GM18519 (cell line): ENCODE data around the gene ARID3A.
"Not testable (repeated sequence)": the region's sequence is repeated elsewhere in the genome, so short reads cannot be mapped to it uniquely, and the experiment has no call there.

Source experiments
- ATAC-seq: cut with Tn5 transposase; IDR thresholded peaks from one replicate; pipeline ENCODE4 v1.9.1; 2021; ENCODE audit warnings: mild to moderate bottlenecking, moderate library complexity; ENCODE audit not compliant: unreplicated experiment, low FRiP score

ARID3A gene

GRCh38 chr19:1012334-1012733, 86.5 kb downstream of the ARID3A start:
- ATAC-seq, result no peak

- no peak for ATAC-seq
Measured at GRCh38 chr19:1013218-1013617, 87.4 kb downstream of the ARID3A start.

DNA sequence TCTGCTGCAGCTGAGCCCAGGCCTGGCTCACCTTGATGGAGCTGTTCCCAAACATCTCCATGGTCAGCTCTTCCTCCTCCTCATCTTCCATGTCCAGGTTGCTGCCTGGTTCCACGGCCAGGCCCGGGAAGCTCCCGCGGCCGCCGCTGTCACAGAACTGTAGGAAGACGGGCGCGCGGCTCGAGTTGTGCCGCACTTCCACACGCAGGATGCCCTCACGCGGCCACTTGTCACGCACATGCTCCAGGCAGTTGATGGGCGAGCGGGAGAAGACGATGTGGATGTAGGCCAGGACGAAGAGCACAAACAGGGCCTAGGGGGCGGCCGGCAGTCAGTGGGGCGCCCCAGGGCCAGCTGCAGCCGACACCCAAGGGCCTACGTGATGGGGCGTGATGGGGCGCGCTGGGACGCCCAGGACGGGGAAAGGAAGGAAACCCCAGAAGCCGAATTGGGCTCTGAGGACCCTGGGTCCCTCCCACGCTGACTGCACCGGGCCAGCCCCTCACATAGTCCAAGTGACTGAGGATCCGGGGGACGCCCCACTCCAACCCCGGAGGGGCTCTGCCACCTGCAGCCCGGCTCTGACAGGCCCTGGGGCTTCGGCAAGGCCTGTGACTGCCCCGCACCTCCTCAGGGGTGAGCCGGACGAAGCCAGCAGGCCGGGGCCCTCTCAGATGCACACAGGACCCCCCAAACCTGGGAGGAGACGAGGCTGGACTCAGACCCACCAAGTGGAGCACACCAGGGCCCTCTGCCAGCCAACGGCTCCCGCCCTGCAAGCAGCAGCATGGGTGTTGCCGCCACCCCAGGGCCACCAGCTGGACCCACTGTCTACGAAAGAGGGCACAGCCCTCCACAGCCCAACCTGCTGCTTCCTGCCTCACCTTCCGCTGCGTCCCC, 88.6 kb downstream of the ARID3A start:
- no peak for ATAC-seq

- no peak for ATAC-seq
Measured at GRCh38 chr19:1015061-1015781, 89.4 kb downstream of the ARID3A start.

DNA sequence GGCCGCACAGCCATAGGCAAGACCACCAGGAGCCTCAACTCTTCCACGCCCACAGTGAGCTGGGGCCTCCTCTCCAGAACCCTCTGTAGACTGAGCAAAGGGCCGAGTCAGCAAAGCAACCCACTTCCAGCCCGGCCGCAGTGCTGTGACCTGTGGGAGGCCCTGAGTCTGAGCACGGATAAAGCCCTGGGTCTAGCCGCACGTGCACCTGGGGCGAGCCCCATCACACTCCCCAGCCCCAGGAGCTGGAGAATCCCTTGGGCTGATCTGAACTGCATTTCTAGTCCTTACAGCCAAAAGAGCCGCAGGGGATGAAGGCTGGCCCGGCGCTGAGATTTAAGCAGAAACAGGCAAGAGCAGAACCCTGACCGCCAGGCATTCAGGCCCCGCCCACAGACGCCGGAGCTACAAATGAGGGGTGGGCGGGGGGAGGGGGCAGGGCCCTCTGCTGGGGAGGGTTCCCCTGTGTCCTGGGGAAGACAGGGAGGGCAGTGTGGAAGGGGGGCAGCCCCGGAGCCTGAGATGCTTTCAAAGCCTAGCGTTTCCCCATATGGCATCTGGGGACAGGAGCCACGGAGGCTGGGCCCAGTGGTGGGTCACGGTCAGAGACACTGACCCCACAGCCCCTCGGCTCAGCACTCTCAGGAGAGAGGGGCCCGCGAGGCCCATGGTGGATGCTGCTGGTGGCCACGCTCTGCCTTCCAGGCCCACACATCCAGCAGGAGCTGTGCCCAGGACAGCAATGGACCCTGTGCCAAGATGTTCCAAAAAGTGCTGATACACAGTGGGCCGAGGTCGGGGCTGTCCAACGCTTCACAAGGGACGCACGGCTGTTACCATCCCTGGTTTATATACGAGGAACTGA, 90.2 kb downstream of the ARID3A start:
- ATAC-seq, result no peak

DNA sequence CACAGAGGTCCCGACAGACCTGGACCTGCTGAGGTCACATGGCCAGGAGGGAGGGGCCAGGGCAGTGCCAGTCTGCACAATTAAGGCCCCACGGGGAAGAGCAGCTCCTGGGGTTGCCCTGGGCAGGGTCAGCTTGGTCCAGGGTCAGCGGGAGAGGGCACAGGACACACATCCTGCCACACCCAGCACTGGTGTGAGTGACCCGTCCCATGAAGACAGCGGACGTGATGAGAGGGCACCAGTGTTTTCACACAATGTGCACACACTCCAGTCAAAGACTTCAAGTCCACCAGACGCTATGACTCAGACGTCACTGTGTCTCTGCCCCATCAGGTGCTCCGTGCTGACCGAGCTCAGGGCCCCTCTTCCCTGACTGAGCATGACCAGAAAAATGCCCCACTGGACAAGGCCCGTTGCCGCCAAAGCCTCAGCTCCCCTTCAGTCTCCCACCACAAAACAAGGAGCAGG, 90.8 kb downstream of the ARID3A start:
- ATAC-seq, result no peak

DNA sequence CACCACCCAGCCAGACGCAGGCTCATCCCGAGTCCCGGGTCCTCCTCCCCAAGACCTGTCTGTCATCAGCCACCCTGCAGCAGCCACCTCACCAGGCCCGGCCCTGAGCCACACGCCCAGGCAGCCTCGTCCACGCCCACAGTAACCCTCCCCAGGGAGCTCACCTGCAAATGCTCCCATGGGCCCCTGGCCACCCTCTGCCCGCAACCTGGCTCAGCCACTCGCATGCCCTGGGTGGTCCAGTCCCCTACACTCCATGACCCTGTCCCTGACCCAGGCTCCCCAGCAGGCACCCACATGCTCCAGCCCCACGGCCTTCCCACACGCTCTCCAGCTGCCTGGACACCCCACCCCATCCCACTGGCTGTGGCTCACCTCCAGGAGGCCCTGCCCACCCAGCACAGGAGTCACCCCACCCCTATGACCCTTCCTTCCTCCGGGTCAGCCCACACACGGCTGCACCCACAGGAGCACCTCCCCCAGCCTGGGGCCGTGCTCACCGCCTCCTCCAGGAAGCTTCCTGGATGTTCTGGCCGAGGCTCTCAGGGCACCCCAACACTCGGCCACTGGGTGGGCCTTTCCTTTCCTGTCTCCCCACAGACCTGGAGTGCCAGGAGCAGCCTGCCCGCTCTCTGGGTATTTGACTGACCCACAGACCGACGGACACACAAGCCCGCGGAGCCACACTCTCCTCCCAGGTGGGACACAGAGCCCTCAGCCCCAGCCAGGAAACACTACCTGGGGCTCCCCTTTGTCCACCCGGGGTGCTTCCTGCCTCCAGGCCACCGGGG, 91.5 kb downstream of the ARID3A start:
- ATAC-seq, result no peak

DNA sequence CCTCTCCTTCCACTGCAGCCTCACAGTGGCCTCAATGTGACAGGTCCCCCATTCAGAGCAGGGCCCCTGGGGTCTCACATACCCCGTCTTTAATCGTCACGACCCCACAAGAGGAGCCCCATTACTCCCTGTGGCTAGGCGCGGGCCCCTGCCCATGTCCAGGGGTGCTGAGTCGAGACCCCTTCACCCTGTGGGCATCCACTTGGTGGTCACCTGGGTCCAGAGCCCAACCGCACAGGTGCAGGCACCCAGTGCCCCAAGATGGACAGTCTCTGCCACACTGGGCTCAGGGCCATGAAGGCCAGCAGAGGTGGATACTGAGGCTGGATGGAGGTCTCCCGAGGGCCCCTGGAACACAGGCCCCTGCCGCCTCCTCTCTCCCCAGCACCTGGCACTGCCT, 92.1 kb downstream of the ARID3A start:
- ATAC-seq, result no peak

GRCh38 chr19:1018393-1018792, 92.6 kb downstream of the ARID3A start:
- no peak for ATAC-seq

DNA sequence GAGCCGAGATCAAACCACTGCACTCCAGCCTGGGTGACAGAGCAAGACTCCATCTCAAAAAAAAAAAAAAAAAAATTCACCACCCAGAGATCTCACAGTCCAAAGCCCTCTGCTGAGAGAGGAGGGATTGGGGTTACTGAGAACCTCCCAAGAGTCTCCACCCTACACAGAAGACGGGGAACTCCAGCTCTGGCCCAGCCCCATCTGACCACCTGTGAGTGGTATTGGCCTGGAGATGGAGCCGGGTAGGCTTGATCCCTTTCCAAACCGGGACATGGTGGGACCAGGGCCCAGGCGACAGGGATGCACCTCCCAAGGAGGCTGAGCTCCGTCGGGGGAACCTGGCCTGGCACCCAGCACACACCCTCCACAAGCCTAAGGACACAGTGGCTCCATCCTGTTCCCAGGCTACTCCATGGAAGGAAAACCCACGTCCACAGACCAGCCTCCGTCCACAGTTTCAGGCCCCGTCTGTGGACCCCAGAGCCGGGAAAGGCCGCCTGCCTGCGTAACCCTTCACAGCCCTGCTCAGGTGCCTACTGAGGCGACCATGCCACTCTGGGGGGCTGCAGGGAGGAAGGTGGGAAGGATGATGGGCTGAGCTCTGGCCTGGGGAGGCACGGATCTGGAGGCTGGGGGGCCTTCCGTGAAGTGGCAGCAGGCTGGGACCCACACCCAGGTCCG, 93.2 kb downstream of the ARID3A start:
- no peak for ATAC-seq

- no peak for ATAC-seq
Measured at GRCh38 chr19:1019616-1019961, 93.8 kb downstream of the ARID3A start.

DNA sequence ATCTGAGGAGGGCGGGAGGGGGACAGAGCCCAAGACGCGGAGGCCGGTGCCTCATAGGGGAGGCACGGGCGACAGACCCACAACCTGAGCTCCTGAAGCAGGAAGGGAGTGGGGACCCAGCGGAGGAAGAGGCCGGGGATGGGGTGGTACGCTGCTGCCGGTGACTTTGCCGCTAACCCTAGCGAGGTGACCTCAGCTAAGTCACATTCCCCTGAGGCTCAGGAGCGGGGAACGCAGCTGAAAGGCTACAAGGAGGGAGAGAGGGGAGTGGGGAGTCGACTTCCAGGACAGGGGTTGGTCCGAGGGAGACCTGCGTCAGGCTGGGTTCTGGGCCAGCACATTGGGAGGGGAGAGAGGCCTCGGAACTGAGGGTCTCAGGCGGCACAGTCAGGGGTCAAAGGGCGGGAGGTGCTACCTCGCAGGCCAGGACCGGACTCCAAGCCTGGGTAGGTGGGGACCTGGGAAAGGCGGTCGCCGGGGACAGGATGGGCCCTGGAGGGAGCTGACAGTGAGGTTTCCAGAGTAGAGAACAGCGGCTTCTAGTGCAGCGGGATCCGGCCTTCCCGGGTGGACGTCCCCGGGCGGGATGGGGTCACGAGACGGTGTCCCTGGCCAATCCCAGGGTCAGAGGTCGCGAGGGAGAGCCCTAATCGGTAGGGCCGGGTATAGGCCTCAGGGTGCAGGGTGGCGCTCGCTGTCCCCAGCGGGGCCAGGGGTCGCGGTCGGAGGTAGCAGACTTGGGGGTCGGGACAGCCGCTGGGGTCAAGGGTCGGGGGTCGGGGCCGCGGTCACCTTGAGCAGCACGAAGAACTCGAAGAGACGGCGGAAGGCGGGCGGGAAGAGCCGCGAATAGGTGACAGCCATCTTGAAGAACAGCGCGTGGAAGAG, 94.4 kb downstream of the ARID3A start:
- no peak for ATAC-seq

DNA sequence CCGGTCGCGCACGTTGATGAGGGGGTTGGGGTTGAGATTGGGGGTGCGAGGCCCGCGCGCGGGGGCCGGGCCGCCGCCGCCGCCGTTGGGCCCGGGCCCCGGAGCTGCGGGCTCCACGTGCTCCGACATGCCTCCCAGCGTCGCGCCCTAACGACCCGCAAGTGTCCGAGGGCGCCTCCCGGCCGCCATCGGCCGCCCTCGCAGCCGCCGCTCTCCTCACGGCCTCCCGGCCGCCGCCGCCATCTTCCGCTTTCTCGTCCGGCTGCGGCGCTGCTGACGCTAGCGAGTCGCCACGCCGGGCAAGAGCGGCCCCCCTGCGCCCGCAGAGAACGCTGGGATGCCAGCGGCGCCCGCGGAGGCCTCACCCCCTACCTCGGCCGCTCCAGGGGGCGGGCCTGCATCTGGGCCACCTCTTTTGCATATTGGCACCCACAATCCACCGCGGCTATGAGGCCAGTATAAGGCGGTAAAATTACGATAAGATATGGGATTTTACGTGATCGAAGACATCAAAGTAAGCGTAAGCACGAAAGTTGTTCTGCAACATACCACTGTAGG, 95.1 kb downstream of the ARID3A start, which contains the start of gene TMEM259:
Gene TMEM259 (minus strand): TSS at position 256 of the 558 bp plus-strand sequence. CDS start 127 bp downstream, at position 129.
- peak; percentile 54 for ATAC-seq

GRCh38 chr19:1023883-1024188, 98.0 kb downstream of the ARID3A start:
- ATAC-seq, result not testable (repeated sequence)

- ATAC-seq, result not testable (repeated sequence)
Measured at GRCh38 chr19:1025080-1025479, 99.2 kb downstream of the ARID3A start.
